Trophoblast cell (in vitro differentiated cells and primary cell): ENCODE results near the gene SETX.

Experiments
- DNase-seq, 2 donors: peaks; one replicate each; pipeline ENCODE4 v3.0.0-alpha.2; 2016
- H2AFZ ChIP-seq: 2 replicates; pipeline ENCODE4 v1.6.1; 2013; ENCODE audit warnings: low read length, moderate library complexity, mild to moderate bottlenecking; ENCODE audit not compliant: insufficient read depth, poor library complexity
- H2AK5ac ChIP-seq: 2 replicates; pipeline ENCODE4 v1.6.1; 2013; ENCODE audit warnings: mild to moderate bottlenecking, low read length
- H2BK120ac ChIP-seq: 2 replicates; pipeline ENCODE4 v1.6.1; 2013; ENCODE audit warnings: low read length, mild to moderate bottlenecking, moderate library complexity; ENCODE audit not compliant: insufficient read depth, poor library complexity
- H2BK12ac ChIP-seq: 2 replicates; pipeline ENCODE4 v1.6.1; 2013; ENCODE audit warnings: mild to moderate bottlenecking, low read length, moderate library complexity
- H2BK5ac ChIP-seq: 2 replicates; pipeline ENCODE4 v1.6.1; 2013; ENCODE audit warnings: low read length, low read depth, moderate library complexity, mild to moderate bottlenecking; ENCODE audit not compliant: poor library complexity
- H3K14ac ChIP-seq: 2 replicates; pipeline ENCODE4 v1.6.1; 2013; ENCODE audit warnings: mild to moderate bottlenecking, low read length
- H3K18ac ChIP-seq: 2 replicates; pipeline ENCODE4 v1.6.1; 2013; ENCODE audit warnings: mild to moderate bottlenecking, low read length
- H3K23ac ChIP-seq: 2 replicates; pipeline ENCODE4 v1.6.1; 2013; ENCODE audit warnings: low read length
- H3K27ac ChIP-seq: 2 replicates; pipeline ENCODE4 v1.5.1; 2013; ENCODE audit warnings: low read depth, mild to moderate bottlenecking, inconsistent platforms, low read length, moderate library complexity
- H3K27me3 ChIP-seq: 2 replicates; pipeline ENCODE4 v1.6.1; 2013; ENCODE audit warnings: inconsistent platforms, mild to moderate bottlenecking, low read length, moderate library complexity; ENCODE audit not compliant: insufficient read depth
- H3K36me3 ChIP-seq, 2 experiments: 1 replicate in 1 of 2; 2 replicates in 1 of 2; pipeline ENCODE4 v1.6.1; 2013; ENCODE audit warnings: low read length in 2 of 2, mild to moderate bottlenecking in 2 of 2, moderate library complexity in 1 of 2; ENCODE audit not compliant: insufficient read depth in 2 of 2, control insufficient read depth in 1 of 2
- H3K4ac ChIP-seq: 2 replicates; pipeline ENCODE4 v1.6.1; 2013; ENCODE audit warnings: low read depth, mild to moderate bottlenecking, low read length, moderate library complexity
- H3K4me1 ChIP-seq, 2 experiments: 1 replicate in 1 of 2; 2 replicates in 1 of 2; pipeline ENCODE4 v1.6.1; 2013; ENCODE audit warnings: low read length in 2 of 2, mild to moderate bottlenecking in 2 of 2, moderate library complexity in 1 of 2; ENCODE audit not compliant: insufficient read depth in 2 of 2, control insufficient read depth in 1 of 2
- H3K4me2 ChIP-seq: 2 replicates; pipeline ENCODE4 v1.6.1; 2013; ENCODE audit warnings: inconsistent platforms, mild to moderate bottlenecking, low read length, moderate library complexity
- H3K4me3 ChIP-seq: 2 replicates; pipeline ENCODE4 v1.5.1; 2013; ENCODE audit warnings: mild to moderate bottlenecking, low read depth, low read length, inconsistent platforms
- H3K79me1 ChIP-seq: one replicate; pipeline ENCODE4 v1.6.1; 2013; ENCODE audit warnings: low read length
- H3K79me2 ChIP-seq: 2 replicates; pipeline ENCODE4 v1.6.1; 2013; ENCODE audit warnings: low read length, mild to moderate bottlenecking; ENCODE audit not compliant: control insufficient read depth, insufficient read depth, poor library complexity
- H3K9ac ChIP-seq: 2 replicates; pipeline ENCODE4 v1.6.1; 2013; ENCODE audit warnings: mild to moderate bottlenecking, low read length
- H3K9me3 ChIP-seq: 2 replicates; pipeline ENCODE4 v1.6.1; 2013; ENCODE audit warnings: low read depth, mild to moderate bottlenecking, control low read depth, inconsistent platforms, low read length; ENCODE audit not compliant: insufficient read depth
- H4K12ac ChIP-seq: 2 replicates; pipeline ENCODE4 v1.6.1; 2013; ENCODE audit warnings: low read depth, mild to moderate bottlenecking, low read length, moderate library complexity
- H4K8ac ChIP-seq: 2 replicates; pipeline ENCODE4 v1.6.1; 2013; ENCODE audit warnings: low read depth, mild to moderate bottlenecking, low read length, moderate library complexity
- H4K91ac ChIP-seq: one replicate; pipeline ENCODE4 v1.6.1; 2013; ENCODE audit warnings: low read depth, mild to moderate bottlenecking, low read length, moderate library complexity
- WGBS: extraction: QIAGEN DNeasy Blood & Tissue Kit; methylation state at CpG from one replicate; pipeline ENCODE4 v1.1.7; 2013; ENCODE audit warnings: missing lambda C conversion rate; ENCODE audit not compliant: insufficient read length, insufficient coverage; ENCODE audit errors: extremely low coverage; 5-methylcytosine and 5-hydroxymethylcytosine counted together

The SETX gene

DNA sequence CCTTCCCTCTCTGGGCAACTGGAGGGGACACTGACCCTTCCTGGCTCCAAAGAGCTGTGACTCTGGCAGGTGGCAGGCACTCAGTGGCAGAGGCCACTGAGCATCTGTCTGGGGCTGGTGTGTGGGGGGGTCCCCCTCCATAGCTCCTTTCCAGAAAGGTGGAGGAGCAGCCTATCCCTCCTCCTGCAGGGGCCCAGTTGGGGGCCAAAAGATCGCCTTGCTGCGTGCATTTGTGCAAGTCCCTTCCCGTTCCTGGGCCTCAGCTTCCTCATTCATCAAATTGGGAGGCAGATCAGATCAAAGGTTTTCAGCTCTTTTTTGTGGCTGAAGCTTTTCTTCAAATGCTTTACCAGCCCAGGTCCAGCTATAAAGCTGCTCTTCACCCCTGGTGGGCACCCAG lies 115.3 kb downstream of the SETX start:
- H3K23ac ChIP-seq = no peak overlapping the region
- H2BK12ac ChIP-seq = no peak overlapping the region
- no peaks in the 10 kb centered on the region for H3K36me3 ChIP-seq
- no peak overlapping the region for H3K9ac ChIP-seq
- H3K4me3 ChIP-seq = no peak overlapping the region
- no peak overlapping the region for H2AK5ac ChIP-seq
- no peak overlapping the region for H4K12ac ChIP-seq
- H3K9me3 ChIP-seq = no peaks in the 10 kb centered on the region
- H2AFZ ChIP-seq = no peak overlapping the region
- H2BK5ac ChIP-seq = no peak overlapping the region
- no peak overlapping the region for H4K91ac ChIP-seq
- H3K27me3 ChIP-seq = peaks cover 33% of the 10 kb centered on the region
- H3K79me2 ChIP-seq = no peaks in the 10 kb centered on the region
- no peak overlapping the region for H3K14ac ChIP-seq
- H3K4me1 ChIP-seq = peaks cover 6 to 11% of the 10 kb centered on the region in 2 experiments
- no peak overlapping the region for H4K8ac ChIP-seq
- DNase-seq = no peak
- no peak overlapping the region for H3K18ac ChIP-seq
- H3K4me2 ChIP-seq = no peak overlapping the region
- no peak overlapping the region for H3K4ac ChIP-seq
- no peaks in the 10 kb centered on the region for H3K79me1 ChIP-seq
- no peak overlapping the region for H2BK120ac ChIP-seq
- H3K27ac ChIP-seq = no peak overlapping the region
- no CpG with 5 or more reads among the region's 3 CpGs for WGBS

DNA sequence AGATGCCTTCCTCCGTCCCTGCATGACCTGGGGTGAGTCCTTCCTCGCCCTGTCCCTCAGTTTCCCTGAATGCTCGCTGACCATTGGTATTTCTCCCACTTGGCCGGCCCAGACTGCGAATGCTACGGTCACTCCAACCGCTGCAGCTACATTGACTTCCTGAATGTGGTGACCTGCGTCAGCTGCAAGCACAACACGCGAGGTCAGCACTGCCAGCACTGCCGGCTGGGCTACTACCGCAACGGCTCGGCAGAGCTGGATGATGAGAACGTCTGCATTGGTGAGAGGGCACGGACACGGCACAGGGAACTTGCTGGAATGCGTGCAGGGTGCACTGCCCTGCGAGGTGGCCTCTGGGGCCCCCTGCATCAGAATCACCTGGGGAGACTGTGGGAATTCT lies 115.8 kb downstream of the SETX start:
- Histone ChIP-seq H2BK12ac (no peak overlapping the region), H2BK5ac (no peak overlapping the region), H3K4me1 (peaks cover 6 to 11% of the 10 kb centered on the region in 2 experiments), H2BK120ac (no peak overlapping the region), H3K27ac (no peak overlapping the region), H3K18ac (no peak overlapping the region), H3K79me1 (no peaks in the 10 kb centered on the region), H3K23ac (no peak overlapping the region), H2AK5ac (no peak overlapping the region), H3K27me3 (peaks cover 32% of the 10 kb centered on the region), H3K36me3 (no peaks in the 10 kb centered on the region), H3K4me3 (no peak overlapping the region), H4K12ac (no peak overlapping the region), H4K8ac (no peak overlapping the region), H3K4me2 (no peak overlapping the region), H3K4ac (no peak overlapping the region), H3K79me2 (no peaks in the 10 kb centered on the region), H3K14ac (no peak overlapping the region), H3K9ac (no peak overlapping the region), H4K91ac (no peak overlapping the region), H2AFZ (no peak overlapping the region), H3K9me3 (no peaks in the 10 kb centered on the region)
- no CpG with 5 or more reads among the region's 19 CpGs for WGBS
- DNase-seq = peak in 1 of 2 donors; percentile 15

DNA sequence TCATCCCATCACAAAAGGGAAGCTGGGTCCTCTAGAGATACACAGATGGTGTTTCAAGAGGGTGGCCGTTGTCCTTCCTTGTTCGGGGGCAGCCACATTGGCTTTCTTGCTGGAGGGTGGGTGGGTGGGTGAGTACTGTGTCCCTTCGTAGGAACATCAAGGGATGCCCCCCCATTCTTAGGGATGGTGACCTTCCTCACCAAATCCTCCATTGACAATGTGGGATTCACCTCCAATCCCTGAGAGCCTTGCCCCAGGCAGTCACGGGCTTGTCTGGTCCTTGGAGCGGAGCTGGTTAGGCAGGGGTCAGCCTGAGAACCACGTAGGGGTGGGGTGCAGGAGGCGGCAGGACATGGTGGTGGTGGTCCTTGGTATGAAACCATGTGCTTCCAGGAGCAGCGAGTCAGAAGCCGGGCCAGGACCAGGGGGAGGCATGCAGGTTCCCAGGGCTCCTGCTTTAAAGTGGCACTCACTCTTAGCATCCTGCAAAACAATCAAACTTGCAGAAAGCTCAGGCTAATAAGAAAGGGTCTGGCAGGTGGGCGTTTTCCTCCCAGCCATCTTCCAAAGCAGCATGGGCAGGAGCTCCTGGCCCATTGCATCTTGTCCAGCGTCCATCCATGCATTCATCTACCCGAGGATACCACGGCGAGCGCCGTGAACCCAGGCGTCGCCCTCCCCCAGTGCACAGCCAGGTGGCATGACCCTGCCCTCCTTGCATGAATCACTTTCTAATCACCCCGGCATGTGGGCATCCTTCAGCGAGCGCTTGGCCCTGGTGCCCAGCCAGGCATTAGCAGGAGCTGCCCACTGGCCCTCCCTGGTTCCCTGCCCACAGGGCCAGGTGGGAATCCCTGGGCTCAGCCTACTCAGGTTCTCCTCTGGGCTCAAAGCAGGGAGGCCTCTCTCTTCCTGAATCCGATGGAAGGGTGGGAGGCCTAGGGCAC lies 116.5 kb downstream of the SETX start:
- no CpG with 5 or more reads among the region's 22 CpGs for WGBS

GRCh38 chr9:132237481-132237880 lies 117.3 kb downstream of the SETX start:
- H2BK12ac ChIP-seq = no peak overlapping the region
- no peaks in the 10 kb centered on the region for H3K79me2 ChIP-seq
- no peak overlapping the region for H3K23ac ChIP-seq
- no peak overlapping the region for H4K8ac ChIP-seq
- H3K36me3 ChIP-seq = no peaks in the 10 kb centered on the region
- DNase-seq = no peak
- no peak overlapping the region for H3K18ac ChIP-seq
- no peak overlapping the region for H2AFZ ChIP-seq
- WGBS = no CpG with 5 or more reads among the region's 9 CpGs
- no peak overlapping the region for H3K4me2 ChIP-seq
- H3K4me3 ChIP-seq = no peak overlapping the region
- H3K9me3 ChIP-seq = no peaks in the 10 kb centered on the region
- no peak overlapping the region for H4K91ac ChIP-seq
- no peak overlapping the region for H3K14ac ChIP-seq
- no peak overlapping the region for H3K27ac ChIP-seq
- H2BK120ac ChIP-seq = no peak overlapping the region
- peaks cover 6 to 11% of the 10 kb centered on the region in 2 experiments for H3K4me1 ChIP-seq
- no peak overlapping the region for H3K4ac ChIP-seq
- H3K9ac ChIP-seq = no peak overlapping the region
- H4K12ac ChIP-seq = no peak overlapping the region
- no peak overlapping the region for H2BK5ac ChIP-seq
- H3K79me1 ChIP-seq = no peaks in the 10 kb centered on the region
- H3K27me3 ChIP-seq = peaks cover 19% of the 10 kb centered on the region
- no peak overlapping the region for H2AK5ac ChIP-seq

More for the DNA sequence above, 116.5 kb downstream of the SETX start:
- no peaks in the 10 kb centered on the region for H3K79me1 ChIP-seq
- H3K23ac ChIP-seq = no peak overlapping the region
- H3K27me3 ChIP-seq = peaks cover 25% of the 10 kb centered on the region
- no peak overlapping the region for H2BK12ac ChIP-seq
- H4K12ac ChIP-seq = no peak overlapping the region
- H3K79me2 ChIP-seq = no peaks in the 10 kb centered on the region
- H3K9me3 ChIP-seq = no peaks in the 10 kb centered on the region
- no peak overlapping the region for H3K18ac ChIP-seq
- peaks cover 6 to 11% of the 10 kb centered on the region in 2 experiments for H3K4me1 ChIP-seq
- H3K9ac ChIP-seq = no peak overlapping the region
- no peak overlapping the region for H4K8ac ChIP-seq
- H2AK5ac ChIP-seq = no peak overlapping the region
- no peak overlapping the region for H2BK5ac ChIP-seq
- DNase-seq = no peak
- no peak overlapping the region for H2BK120ac ChIP-seq
- H3K4ac ChIP-seq = no peak overlapping the region
- no peak overlapping the region for H3K4me3 ChIP-seq
- H3K4me2 ChIP-seq = no peak overlapping the region
- H4K91ac ChIP-seq = no peak overlapping the region
- no peak overlapping the region for H2AFZ ChIP-seq
- no peaks in the 10 kb centered on the region for H3K36me3 ChIP-seq
- H3K27ac ChIP-seq = no peak overlapping the region
- no peak overlapping the region for H3K14ac ChIP-seq
